Bronchial epithelial cell (primary cell): Measurements from ENCODE around the gene MYH10. TPM values are rescaled to one million over a fixed set of nuclear protein-coding genes. Genes with fewer than 3 reads are reported as not detected.

ENCODE experiments used
- DNase-seq: peaks from one replicate; pipeline ENCODE4 v3.0.0-alpha.2; 2010; ENCODE audit warnings: low read depth
- FAIRE-seq: peaks from 2 replicates; lab custom pipeline; 2011; peaks lifted over from hg19 to GRCh38; lab: Jason Lieb, UNC
- H3K27me3 ChIP-seq: 2 replicates; pipeline ENCODE4 v1.5.1; 2011; ENCODE audit warnings: low read length; ENCODE audit not compliant: control insufficient read depth, insufficient read depth
- H3K36me3 ChIP-seq: 2 replicates; pipeline ENCODE4 v1.5.1; 2011; ENCODE audit warnings: low read length; ENCODE audit not compliant: control insufficient read depth, insufficient read depth
- H3K4me3 ChIP-seq: 2 replicates; pipeline ENCODE4 v1.5.1; 2011; ENCODE audit warnings: mild to moderate bottlenecking, low read depth, low read length, control low read depth
- total RNA-seq: library from RNA; depleted of rRNA; stranded (reverse); fragments of >200 nt; gene quantifications from 2 replicates; pipeline ENCODE4 v1.2.1, GENCODE V29; 2014
- TF ChIP-seq, protein P1 (sequence below): IDR thresholded peaks from 2 replicates; pipeline ENCODE4 v1.5.1; 2011; ENCODE audit warnings: mild to moderate bottlenecking, moderate library complexity, low read length, control low read depth, inconsistent platforms; ENCODE audit not compliant: insufficient read depth, severe bottlenecking

The MYH10 gene
- total RNA-seq, 1 donor from 2014 or later, result 31.6 TPM

DNA sequence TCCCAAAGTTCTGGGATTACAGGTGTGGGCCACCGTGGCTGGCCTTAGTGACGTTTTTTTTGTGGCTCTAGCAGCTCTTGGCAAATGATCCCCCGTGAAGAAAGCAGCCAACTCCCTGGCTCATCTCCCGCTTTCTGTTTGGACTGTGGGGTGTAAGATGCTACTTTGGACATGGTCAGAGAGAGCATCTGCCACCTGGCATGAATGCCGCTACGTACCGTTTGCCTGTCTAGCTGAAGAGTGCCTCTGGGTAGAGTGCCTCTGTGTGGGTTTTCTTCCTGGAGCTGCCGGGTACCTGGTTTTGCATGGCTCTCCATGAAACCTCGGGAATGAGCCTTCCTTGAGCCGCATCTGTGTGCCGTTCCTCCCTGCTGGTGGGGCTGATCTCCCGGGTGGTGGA, 160.6 kb downstream of the MYH10 start:
- Histone ChIP-seq H3K27me3 (no peaks in the 10 kb centered on the region), H3K4me3 (no peak overlapping the region), H3K36me3 (peaks cover 25% of the 10 kb centered on the region)
- TF ChIP-seq, protein P1, sequence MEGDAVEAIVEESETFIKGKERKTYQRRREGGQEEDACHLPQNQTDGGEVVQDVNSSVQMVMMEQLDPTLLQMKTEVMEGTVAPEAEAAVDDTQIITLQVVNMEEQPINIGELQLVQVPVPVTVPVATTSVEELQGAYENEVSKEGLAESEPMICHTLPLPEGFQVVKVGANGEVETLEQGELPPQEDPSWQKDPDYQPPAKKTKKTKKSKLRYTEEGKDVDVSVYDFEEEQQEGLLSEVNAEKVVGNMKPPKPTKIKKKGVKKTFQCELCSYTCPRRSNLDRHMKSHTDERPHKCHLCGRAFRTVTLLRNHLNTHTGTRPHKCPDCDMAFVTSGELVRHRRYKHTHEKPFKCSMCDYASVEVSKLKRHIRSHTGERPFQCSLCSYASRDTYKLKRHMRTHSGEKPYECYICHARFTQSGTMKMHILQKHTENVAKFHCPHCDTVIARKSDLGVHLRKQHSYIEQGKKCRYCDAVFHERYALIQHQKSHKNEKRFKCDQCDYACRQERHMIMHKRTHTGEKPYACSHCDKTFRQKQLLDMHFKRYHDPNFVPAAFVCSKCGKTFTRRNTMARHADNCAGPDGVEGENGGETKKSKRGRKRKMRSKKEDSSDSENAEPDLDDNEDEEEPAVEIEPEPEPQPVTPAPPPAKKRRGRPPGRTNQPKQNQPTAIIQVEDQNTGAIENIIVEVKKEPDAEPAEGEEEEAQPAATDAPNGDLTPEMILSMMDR, result no peak
- FAIRE-seq, result no peak
- no peak for DNase-seq

DNA sequence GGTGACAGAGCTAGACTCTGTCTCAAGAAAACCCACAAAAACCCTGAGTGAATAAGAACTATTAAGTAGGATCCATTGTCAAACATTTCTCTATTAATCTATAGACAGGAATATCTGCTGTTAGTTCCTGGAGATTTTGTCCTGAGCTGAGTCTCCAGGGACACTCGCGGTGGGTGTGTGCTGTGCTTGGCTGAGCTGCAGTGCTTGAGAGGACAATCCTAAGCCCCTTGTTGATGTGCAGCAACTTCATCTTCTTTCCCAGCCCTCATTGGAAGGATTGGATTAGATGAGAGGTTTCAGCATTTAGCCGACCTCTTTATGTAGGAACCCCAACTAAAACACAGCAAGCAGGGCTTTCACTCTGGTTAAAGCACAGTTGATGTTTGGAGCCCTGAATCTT, 161.5 kb downstream of the MYH10 start:
- Histone ChIP-seq H3K36me3 (peaks cover 26% of the 10 kb centered on the region), H3K4me3 (no peak overlapping the region), H3K27me3 (no peaks in the 10 kb centered on the region)
- no peak for FAIRE-seq
- TF ChIP-seq, protein P1, result no peak
- DNase-seq, result no peak

DNA sequence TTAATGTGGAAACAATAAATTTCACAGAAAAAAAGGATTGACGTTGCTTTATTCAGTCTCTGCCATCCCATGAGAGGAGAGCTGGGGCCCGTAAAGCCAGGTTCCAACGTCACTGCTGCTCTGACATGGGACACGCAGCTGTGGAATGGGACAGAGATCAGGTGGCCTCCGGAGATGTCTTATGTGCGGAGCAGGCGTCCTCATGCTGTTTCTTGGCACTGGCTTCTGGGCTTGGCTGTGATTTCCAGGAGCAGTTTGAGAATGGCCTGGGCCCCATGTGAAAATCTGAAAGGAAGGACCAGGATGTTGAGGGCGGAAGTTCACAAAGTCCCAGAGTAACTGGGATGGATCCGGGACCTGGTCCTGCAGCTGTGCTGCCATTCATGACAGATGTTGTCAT, 162.4 kb downstream of the MYH10 start:
- FAIRE-seq, result no peak
- TF ChIP-seq, protein P1, result no peak
- H3K4me3 ChIP-seq, result no peak overlapping the region
- DNase-seq, result no peak
- peaks cover 26% of the 10 kb centered on the region for H3K36me3 ChIP-seq
- no peaks in the 10 kb centered on the region for H3K27me3 ChIP-seq

DNA sequence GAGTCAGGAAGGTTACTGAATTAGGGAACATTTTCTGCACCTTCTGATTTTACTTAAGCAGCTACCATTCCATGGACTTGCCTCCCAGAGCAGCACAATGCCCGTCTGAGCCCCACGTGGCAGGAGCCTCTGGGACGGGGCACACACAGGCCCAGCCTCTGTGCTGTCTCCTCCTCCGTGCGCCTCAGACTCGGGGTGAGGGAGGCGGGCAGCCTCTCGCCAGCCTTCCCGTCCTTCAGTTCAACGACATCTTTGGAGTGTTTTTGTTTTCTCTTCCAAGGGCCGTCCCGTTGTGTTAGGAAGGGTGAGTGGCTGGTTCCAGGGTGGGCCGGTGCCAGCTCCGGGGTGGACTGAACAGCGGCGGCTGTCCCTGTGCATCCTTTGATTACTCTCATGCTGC, 163.0 kb downstream of the MYH10 start:
- no peak for DNase-seq
- Histone ChIP-seq H3K36me3 (peaks cover 26% of the 10 kb centered on the region), H3K27me3 (no peaks in the 10 kb centered on the region), H3K4me3 (no peak overlapping the region)
- FAIRE-seq, result no peak
- TF ChIP-seq, protein P1, result no peak

DNA sequence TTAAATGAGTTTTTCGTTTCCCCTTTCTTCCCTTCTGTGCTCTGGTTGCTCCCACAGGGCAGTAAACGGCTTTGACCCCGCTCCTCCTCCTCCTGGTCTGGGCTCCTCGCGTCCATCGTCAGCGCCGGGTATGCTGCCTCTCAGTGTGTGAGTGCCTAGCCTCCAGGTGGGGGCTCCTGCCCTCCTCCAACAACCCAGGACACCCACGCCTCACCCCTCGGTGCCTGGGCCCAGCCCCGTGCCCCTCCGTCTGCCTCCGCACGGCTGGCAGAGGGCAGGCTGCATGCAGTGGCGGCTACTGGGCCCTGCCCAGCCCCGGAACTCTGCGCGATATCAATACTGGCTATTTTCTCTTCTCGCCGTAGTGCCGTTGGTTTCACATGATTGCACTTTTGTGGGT, 163.7 kb downstream of the MYH10 start:
- FAIRE-seq, result no peak
- Histone ChIP-seq H3K27me3 (no peaks in the 10 kb centered on the region), H3K4me3 (no peak overlapping the region), H3K36me3 (peaks cover 25% of the 10 kb centered on the region)
- TF ChIP-seq, protein P1, result no peak
- no peak for DNase-seq

DNA sequence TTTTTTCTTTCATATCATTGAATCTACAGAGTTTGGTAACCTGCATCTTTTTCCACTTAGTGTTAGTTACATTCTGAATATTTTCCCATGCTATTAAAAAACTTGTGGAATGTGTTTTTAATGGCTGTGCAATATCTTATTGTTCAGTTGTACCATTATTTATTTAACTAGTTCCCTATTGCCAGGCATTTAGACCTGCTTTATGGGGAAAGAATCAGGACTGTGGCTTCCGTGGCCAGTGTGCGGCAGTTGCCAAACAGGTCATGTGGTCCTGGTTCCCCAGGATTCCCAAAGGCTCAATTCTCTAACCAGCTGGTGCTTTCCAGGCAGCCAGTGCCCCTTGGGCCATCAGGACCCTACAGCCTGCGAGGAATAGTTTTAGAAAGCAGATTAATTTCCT, 164.1 kb downstream of the MYH10 start:
- DNase-seq (no peak), FAIRE-seq (no peak)
- TF ChIP-seq, protein P1, result no peak
- H3K4me3 ChIP-seq, result no peak overlapping the region
- H3K27me3 ChIP-seq, result no peaks in the 10 kb centered on the region
- H3K36me3 ChIP-seq, result peaks cover 24% of the 10 kb centered on the region
